K562 treated with DMSO at 1 percent for 24 hours (cell line): ENCODE measurements around the gene STPG2. TPM values are rescaled to one million over a fixed set of nuclear protein-coding genes. Genes with fewer than 3 reads are reported as not detected.

Experiments used
- total RNA-seq: library from RNA; unstranded; fragments of 300-600 nt; gene quantifications from 2 replicates; pipeline ENCODE4 v1.2.3, GENCODE V29; 2022; ENCODE audit warnings: low read depth; ENCODE audit not compliant: insufficient read depth

Gene STPG2
- total RNA-seq, result not detected in 2 replicates

GRCh38 chr4:98143001-98143899, at the start of gene STPG2:
TSS of gene STPG2 (minus strand) at chr4:98143476.

Other genes with a start within 250 kb of the STPG2 start
- 14.8 and 17.1 TPM in 2 replicates for gene RAP1GDS1, start 117.9 kb upstream of the STPG2 start, total RNA-seq